ENCODE results near the gene ADAMTS17.
"Not testable (repeated sequence)": the region's sequence is repeated elsewhere in the genome, so short reads cannot be mapped to it uniquely, and the experiment has no call there.

The ADAMTS17 gene

DNA sequence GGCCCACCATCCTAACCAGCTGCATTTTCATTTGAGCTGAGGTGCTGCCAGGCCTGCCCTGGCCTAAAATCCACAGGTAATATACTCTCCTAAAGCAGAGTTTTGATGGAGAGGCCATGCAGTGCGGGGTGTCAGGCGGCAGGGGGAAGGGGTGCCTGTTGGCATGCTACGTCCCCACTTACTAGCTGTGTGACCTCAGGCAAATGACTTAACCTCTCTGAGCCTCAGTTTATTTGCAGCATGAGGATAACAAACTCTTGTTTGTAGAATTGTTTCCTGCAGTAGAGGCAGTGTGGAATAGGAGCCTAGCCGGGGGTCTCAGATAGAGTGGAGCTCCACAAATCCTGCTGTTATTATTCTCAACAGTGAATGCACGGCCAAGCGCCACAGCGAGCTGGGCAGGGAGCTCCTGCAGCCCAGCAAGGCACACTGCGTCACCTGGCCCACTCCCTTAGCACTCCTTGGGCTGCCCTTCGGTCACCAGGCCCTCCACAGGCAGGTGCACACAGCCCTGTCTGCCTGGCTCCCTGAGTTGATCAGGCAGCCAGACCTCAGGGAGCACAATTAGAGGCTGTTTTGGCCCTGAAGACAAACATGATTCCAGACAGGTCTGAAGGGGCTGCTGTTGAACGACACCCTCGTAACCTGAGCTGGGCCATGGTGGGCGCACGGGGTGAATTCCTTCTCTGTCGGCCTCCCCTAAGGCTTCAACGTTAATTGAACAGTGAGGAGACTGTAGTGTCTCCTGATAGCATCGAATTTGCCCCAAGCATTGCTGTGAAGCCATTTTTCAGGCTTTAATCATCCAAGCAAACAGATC lies 359.7 kb downstream of the ADAMTS17 start:
- H3K4me3 ChIP-seq (ENCODE audit: low read depth, low read length), result no peak overlapping the region
- TF ChIP-seq, protein P1, sequence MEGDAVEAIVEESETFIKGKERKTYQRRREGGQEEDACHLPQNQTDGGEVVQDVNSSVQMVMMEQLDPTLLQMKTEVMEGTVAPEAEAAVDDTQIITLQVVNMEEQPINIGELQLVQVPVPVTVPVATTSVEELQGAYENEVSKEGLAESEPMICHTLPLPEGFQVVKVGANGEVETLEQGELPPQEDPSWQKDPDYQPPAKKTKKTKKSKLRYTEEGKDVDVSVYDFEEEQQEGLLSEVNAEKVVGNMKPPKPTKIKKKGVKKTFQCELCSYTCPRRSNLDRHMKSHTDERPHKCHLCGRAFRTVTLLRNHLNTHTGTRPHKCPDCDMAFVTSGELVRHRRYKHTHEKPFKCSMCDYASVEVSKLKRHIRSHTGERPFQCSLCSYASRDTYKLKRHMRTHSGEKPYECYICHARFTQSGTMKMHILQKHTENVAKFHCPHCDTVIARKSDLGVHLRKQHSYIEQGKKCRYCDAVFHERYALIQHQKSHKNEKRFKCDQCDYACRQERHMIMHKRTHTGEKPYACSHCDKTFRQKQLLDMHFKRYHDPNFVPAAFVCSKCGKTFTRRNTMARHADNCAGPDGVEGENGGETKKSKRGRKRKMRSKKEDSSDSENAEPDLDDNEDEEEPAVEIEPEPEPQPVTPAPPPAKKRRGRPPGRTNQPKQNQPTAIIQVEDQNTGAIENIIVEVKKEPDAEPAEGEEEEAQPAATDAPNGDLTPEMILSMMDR (IDR thresholded peaks at IDR 0.05; ENCODE audit: borderline replicate concordance, insufficient read depth, low read depth, low read length), result no peak

GRCh38 chr15:99981191-99981647 lies 360.6 kb downstream of the ADAMTS17 start:
- H3K4me3 ChIP-seq (ENCODE audit: low read depth, low read length), result no peak overlapping the region
- TF ChIP-seq, protein P1 (IDR thresholded peaks at IDR 0.05; ENCODE audit: borderline replicate concordance, insufficient read depth, low read depth, low read length), result no peak

GRCh38 chr15:99980752-99981151 lies 361.0 kb downstream of the ADAMTS17 start:
- TF ChIP-seq, protein P1 (IDR thresholded peaks at IDR 0.05; ENCODE audit: borderline replicate concordance, insufficient read depth, low read depth, low read length), result no peak
- no peak overlapping the region for H3K4me3 ChIP-seq (ENCODE audit: low read depth, low read length)

DNA sequence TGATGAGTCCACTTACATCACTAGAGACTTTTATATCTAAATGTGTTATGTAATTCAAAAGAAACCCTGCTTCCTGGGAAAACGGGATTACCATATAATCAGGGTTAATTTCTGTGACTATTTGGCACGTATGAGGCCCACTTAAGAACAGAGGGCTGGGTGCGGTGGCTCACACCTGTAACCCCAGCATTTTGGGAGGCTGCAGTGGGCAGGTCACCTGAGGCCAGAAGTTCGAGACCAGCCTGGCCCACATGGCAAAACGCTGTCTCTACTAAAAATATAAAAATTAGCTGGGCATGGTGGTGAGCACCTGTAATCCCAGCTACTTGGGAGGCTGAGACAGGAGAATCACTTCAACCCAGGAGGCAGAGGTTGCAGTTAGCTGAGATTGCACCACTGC lies 361.9 kb downstream of the ADAMTS17 start:
- H3K4me3 ChIP-seq (ENCODE audit: low read depth, low read length), result not testable (repeated sequence)

GRCh38 chr15:99979371-99979770 lies 362.4 kb downstream of the ADAMTS17 start:
- TF ChIP-seq, protein P1 (IDR thresholded peaks at IDR 0.05; ENCODE audit: borderline replicate concordance, insufficient read depth, low read depth, low read length), result no peak
- no peak overlapping the region for H3K4me3 ChIP-seq (ENCODE audit: low read depth, low read length)

GRCh38 chr15:99978426-99978825 lies 363.3 kb downstream of the ADAMTS17 start:
- TF ChIP-seq, protein P1 (IDR thresholded peaks at IDR 0.05; ENCODE audit: borderline replicate concordance, insufficient read depth, low read depth, low read length), result no peak
- no peak overlapping the region for H3K4me3 ChIP-seq (ENCODE audit: low read depth, low read length)

DNA sequence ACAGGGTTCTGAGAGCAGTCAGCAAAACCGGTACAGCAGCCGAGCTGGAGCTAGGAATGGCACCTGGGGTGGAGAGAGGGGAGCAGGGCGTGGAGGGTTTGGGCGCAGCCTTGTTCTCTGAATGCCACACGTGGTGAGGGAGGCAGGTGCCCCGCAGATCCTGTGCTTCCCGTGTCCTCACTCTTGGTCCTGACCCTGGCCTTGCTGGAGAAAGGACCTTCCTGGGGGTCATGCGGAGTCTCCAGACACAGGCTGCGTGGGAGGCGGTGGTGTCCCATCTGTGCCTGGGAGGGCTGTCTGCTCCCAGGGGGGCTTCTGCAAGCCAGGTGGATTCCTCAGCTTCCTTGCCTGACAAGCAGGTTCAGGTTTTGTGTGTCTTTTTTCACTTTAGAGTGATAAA lies 363.8 kb downstream of the ADAMTS17 start:
- TF ChIP-seq, protein P1 (IDR thresholded peaks at IDR 0.05; ENCODE audit: borderline replicate concordance, insufficient read depth, low read depth, low read length), result no peak
- H3K4me3 ChIP-seq (ENCODE audit: low read depth, low read length), result no peak overlapping the region

Data from GM12875 (cell line).